Endometrial microvascular endothelial cells (primary cell): Measurements from ENCODE around the gene EIF5. TPM values are rescaled to one million over a fixed set of nuclear protein-coding genes. Genes with fewer than 3 reads are reported as not detected.

Source experiments
- in situ Hi-C: cut with HindIII; loops from 2 replicates; pipeline ENCODE4 v1.10.0; 2017; ENCODE audit warnings: low sequenced_read_pairs, low pct_unique_long_range_greater_than_20kb; ENCODE audit errors: inconsistent ontology term
- total RNA-seq: library from RNA; depleted of rRNA; stranded (reverse); fragments of >200 nt; gene quantifications from one replicate; pipeline ENCODE4 v1.2.3, GENCODE V29; 2015; ENCODE audit errors: inconsistent ontology term

The EIF5 gene
- 278 TPM for total RNA-seq

DNA sequence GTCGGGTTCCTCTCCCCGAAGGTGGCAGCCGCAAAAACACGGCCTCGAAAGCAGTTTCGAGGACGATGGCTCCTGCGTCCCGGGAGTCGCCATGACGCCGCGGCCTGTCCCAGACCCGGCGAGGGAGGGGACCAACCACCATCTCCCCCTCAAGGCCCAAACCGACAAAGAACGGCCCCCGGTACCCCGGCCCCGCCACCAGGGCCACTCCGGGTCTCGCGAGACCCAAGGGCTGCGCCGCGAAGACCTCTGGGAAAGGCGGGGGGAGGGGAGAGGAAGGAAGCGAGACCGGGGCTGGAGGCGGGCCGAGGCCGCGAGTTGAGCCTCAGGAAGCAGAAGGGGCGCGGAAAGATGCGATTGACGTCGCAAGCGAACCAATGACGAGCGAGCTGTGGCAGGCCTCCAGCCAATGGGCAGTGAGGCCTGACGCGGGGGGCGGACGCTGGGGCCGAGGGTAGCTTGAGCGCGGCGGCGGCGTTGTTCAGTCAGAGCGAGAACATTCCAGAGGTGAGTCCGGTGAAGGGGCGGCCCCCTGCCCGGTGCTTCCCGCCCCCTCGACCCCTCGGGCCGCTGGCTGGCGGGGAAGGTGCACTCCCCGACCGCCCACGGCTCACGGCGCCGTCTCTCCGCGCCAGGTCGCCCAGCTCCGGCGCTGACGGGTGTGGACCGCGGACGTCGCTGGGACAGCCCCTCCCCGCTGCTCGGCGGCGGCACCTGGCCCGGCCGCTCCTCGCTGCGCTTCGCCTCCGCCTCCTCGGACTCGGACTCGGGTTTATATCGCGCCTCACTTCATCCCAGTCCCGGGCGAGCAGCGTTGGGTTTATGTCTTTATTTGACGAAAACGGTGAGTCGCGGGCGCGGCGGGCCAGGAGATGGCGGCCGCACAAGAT is at the start of gene EIF5:
EIF5 (plus strand) TSS at position 484 of the 890 bp plus-strand sequence. CDS start 1,624 bp downstream, outside the sequence.
- in situ Hi-C loops = no loop called here

DNA sequence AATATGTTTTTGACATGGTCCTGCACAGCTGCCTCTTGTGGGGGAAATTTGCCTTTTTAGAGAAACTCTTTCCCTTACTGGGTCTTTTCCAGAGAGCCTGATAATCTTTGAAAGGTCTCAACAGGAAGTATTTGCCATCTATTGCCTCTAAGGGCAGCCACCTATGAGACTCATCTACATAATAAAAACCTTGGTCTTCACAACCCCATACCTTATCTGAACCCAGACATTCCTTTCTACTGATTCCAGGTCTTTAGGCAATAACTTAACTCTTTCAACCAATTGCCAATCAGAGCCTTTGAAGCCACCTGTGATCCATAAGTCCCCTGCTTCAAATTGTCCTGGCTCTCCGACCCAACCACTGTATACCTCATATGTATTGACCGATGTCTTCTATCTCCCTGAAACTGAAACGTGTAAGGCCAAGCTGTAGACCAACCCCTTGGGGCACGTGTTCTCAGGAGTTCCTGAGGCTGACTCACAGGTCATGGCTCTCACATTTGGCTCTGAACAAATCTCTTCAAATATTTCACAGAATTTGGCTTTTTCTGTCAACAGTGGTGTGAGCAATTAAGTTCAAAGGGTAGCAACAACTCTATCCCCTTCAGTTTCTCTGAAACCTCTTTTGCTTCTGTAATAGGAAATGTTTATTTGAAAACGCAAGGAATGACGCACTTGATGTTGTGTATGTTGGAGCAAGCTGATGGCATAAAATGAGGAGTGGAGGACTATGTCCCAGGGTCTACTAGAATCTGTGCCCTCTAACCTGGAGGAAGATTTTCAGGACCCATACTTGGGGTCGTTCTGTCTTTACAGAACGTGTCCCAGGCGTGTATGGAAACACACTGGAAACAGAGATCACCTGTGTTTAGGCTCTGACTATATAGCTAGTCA is 49.2 kb upstream of the EIF5 start:
- in situ Hi-C loops = no loop called here

DNA sequence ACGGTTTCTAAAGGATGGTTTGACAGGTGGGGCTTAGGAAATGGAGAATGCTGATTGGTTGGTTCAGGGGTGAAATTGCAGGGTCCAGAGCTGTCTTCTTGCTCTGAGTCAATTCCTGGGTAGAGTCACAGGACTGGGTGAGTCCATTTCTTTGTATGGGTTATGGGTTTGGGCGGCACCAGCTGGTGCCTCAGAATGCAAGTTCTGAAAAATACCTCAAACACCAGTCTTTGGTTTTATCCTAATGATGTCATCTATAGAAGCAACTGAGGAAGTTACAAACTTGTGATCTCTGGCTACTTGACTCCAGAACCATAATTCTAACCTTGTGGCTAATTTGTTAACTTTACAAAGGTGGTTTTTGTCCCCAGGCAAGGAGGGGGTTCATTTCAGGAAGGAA is 47.6 kb upstream of the EIF5 start:
- in situ Hi-C loops = no loop called here

DNA sequence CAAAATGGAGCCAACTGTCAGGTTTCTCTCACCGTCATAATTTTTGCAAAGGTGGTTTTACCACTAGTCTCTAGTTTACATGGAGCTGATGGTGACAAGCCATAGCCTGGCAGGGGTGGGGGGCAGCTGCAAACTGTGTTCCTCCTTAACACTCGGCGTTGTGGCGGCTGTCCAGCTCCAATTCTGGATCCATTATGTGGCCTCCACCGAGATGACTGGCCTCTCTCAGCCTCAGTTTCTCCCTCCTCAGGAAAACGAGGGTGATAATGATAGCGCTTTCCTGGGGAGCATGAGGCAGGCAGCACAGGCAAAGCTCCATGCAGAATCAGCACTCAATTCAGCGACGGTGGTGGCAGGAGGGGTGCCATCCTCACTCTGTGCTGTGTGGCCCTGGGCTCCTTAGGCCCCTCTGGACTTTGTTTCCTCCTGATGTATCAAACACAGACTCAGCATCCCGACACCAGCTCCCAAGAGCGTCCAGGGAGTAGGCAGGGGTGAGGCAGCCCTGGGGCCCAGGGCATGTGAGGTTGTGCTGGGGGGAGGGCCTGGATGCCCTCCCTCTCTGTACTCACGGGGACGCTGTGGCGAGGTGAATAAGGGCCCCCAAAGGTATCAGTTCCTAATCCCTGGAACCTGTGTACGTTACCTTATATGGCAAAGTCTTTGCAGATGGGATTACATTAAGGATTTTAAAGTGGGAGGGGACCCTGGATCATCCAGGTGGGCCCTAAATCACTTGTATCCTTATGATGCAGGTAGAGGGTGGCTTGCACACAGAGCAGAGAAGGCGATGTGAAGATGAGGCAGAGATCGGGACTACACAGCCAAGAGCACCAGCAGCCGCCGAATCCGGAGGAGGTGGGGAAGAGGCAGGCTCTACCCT is 46.8 kb upstream of the EIF5 start:
- in situ Hi-C loops = no loop called here

DNA sequence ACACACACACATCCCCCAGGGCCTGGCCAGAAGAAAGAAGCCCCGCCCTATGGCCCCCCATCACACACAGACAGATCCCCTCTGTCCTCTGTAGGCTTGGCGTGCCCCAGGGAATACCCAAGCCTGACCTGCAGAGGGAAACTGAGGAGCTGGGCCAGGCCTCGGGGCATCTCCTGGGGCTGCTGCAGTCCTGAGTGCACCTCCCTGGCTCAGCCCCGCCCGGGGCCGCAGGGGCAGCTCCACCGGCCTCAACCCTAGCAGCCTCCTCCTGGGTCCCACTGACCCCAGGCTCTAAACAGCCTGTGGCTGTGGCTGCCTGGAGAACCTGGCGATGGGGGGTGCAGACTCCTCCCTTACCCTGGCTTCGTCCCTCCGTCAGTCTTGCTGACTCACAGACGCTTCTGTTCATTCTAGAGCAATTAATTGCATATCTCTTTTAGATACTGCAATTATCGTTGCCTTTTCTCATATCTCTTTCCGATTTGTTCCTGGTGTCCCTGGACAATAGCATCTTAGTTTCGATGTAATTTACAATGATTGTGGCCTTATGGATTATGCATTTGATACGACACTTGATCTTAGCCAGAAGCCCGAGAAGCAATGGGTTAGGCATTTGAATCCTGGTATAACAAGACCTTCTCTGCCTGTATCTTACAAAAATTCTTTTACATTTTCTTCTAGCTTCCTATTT is 45.8 kb upstream of the EIF5 start:
- in situ Hi-C loops = no loop called here

DNA sequence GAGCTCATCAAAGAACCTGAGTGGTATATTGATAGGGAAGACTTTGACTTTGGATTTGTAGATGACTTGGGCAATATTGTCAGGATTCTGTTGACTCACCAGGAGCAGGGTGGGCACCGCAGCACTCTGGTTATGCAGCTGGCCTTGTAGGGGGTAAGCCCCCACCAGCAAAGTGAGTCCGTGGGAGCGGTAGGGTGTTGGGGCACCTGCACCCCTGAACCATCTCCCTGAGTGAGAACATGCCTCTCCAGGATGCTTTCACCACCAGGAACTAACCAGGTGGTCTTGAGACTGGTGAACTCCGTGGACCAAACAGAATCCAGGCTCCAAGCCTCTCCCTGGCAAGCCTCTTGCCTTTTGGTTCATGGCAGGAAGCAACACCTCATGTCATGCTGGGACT is 44.0 kb upstream of the EIF5 start:
- in situ Hi-C loops = no loop called here

DNA sequence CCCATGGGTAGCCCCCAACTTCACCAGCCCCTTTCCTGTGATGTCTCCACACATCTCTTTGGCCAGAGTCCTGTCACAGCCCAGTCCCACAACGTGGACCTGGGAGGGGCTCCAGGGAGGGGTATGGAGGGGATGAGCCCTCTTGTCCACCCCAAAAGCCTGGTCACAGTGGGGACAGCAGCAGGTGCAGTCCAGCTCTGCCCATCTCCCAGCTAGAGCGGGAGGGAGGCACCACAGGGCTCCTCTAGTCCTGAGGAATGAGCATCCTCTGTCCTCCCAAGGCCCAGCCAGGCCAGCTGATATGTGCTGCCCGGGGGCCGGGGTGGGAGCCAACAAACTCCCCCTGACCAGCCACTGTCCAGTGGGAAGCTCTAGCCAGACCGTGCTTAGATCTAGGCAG is 43.5 kb upstream of the EIF5 start:
- in situ Hi-C loops = no loop called here

DNA sequence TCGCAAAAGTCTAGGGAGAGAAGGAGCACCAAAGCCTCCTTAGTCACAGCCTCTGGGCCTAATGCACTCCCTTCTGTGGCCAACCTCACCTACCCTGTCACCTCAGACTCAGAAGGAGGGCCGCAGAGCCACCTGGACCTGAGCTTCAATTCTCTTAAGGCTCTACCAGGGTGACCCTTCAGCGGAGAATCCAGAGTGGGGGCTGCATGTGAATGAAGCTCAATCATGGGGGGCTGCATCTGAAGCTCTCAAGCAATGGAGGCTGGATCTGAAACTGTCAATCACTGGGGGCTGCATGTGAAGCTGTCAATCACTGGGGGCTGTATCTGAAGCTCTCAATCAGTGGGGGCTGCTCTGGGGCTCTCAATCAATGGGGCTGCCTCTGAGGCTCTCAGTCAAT is 43.1 kb upstream of the EIF5 start:
- in situ Hi-C loops = no loop called here

DNA sequence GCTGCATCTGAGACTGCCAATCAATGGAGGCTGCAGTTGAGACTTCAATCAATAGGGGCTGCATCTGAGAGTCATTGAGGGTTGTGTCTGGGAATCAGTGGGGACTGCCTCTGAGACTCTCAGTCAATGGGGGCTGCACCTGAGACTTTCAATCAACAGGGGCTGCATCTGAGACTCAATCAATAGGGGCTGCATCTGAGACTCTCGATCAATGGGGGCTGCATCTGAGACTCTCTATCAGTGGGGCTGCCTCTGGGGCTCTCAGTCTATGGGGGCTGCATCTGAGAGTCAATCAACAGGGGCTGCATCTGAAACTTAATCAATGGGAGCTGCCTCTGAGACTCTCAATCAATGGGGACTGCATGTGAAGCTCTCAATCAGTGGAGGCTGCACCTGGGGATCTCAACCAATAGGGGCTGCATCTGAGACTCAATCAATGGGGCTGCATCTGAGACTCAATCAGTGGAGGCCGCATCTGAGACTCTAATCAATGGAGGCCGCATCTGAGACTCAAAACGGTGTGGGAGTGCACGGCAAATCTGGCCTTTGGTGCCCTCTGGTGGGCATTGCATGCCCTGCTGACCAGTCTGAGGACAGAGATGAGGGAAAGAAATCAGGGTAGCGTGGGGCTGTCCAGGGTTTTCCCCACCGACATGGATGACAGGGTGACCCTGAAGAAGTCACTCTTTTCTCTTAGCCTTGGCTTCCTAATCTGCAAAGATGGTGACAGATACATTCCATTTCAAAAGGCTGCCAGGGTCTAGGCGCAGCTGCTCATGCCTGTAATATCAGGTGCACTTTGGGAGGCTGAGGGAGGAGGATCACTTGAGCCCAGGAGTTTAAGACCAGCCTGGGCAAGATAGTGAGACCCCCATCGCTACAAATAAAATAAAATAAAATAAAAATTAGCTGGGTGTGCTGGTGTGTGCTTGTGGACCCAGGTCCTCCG is 41.3 kb upstream of the EIF5 start:
- in situ Hi-C loops = no loop called here

DNA sequence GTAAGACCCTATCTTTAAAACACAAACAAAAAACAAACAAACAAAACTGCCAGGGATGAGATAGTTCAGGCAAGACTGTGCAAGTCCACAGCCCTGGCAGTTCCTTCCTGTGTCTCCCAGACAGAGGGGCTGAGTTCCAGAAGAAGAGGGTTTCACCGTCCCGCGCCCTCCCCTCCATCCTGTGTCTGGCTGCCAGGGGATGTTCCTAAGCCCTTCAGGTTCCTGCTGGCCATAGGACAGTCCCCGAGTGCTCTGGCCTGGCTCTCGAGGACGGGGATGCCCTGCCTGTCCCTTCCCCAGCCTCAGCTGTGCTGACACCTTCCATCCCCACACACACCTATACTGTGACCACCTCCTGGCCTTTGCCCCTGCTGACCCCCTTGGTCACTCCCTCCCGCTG is 40.6 kb upstream of the EIF5 start:
- in situ Hi-C loops = no loop called here

DNA sequence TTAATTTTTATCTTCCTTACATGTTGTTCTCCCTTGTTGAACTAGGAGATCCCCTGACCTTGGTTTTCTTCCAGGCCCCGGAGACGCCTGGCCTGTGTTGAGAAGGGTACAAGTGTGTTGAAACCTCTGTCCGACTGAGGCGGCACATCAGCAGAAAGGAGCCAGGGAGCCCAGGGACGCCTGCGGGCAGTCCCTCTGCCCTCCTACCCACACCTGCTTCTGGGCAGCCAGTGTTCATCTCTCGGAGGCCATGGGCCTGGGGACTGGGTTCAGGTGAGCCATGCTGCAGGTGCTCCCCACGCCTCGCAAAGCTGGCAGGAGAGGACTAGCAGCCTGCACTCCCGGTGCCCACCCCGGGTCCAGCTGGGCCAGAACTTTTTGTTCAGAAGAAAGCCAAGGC is 39.9 kb upstream of the EIF5 start:
- in situ Hi-C loops = no loop called here

DNA sequence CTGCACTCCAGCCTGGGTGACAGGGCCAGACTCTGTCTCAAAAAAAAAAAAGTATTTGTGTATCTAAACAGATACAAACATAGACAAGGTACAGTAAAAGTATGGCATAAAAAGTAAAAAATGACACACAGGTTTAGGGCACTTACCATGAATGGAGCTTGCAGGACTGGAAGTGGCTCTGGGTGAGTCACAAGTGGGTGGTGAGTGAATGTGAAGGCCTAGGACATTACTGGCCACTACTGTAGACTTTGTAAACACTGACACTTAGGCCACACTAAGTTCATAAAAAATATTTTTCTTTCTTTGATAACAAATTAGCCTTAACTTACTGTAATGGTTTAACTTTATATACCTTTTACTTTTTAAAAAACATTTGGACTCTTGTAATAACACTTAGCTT is 38.0 kb upstream of the EIF5 start:
- in situ Hi-C loops = no loop called here

DNA sequence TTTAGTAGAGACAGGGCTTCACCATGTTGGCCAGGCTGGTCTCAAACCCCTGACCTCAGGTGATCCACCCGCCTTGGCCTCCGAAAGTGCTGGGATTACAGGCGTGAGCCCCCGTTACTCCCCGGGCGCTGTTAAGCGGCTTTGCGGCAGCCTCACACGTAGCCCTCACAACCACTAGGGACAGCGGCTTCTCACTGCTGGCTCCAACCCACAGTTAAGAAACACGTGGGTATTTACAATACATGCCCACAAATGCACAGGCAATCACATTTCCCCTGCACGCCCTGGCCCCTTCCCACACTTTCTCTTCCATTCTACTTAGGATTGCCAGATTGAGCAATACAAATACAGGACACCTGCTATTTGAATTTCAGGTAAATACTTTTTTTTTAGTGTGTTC is 37.0 kb upstream of the EIF5 start:
- in situ Hi-C loops = no loop called here

DNA sequence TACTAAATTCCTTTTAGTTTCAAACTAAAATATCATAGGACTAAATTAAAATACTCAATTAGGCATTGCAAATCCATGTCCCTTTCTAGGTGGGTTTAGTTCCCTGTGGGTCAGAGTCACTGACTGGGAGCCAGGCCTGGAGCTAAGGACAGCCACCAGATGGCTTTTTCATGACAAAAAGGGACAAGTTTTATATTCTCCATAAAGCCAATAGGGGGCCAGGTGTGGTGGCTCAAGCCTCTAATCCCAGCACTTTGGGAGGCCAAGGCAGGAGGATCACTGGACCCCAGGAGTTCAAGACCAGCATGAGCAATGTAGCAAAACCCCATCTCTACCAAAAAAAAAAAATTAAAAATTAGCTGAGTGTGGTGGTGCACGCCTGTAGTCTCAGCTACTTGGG is 35.4 kb upstream of the EIF5 start:
- in situ Hi-C loops = no loop called here

DNA sequence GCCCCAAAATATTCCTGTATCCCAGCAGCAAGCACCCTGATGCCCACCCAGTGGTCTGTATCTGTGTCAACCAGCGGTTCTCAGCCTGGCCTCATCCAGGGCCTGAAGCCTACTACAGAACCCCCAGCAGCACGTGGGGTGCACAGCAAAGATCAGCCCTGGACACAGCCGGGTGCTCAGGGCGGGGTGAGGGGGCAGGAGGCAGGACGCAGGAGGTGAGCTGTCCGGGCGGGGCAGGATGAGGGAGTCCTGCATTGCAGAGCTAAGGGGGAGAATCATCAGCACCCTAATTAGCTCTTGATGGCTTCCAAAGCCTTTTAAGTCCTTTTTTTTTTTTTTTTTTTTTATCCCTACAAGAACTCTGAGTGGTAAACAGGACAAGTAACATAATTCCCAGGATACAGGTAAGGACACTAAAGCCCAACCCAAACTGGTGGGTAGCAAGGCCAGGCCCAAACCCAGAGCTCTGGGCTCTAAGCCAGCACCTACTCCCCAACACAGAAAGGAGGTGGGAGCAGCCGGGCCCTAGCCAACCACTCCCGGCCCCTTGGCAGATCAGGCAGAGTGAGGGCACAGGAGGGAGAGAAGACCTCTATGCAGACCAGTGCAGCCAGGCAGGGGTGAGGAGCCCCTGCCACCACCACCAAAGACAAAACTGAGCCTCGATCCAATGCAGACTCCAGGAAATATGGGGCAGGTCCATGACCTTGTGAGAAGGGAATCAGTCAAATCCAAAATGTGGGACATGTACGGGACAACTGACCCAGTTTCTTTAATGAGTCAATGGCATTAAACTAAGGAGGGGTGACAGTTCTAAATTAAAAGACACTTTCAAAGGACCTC is 32.3 kb upstream of the EIF5 start:
- in situ Hi-C loops = no loop called here

DNA sequence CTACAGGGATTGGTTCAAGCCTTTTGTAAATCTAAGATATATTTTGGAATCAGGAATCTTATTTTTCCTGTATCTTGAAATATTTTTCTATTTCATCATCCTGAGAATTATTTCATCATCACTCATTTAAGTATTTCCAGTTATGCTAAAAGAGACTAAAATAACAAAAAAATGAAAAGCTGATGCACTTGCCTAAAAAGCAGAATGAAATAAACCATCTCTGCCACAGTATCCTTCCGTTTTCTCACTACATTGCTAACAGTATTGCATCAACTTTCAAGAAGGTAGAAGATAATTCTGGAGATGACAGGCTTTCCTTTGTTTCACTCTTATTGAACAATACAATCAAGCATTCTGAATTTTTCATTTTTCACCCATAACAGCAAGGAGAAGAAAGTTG is 31.1 kb upstream of the EIF5 start:
- in situ Hi-C loops = no loop called here

DNA sequence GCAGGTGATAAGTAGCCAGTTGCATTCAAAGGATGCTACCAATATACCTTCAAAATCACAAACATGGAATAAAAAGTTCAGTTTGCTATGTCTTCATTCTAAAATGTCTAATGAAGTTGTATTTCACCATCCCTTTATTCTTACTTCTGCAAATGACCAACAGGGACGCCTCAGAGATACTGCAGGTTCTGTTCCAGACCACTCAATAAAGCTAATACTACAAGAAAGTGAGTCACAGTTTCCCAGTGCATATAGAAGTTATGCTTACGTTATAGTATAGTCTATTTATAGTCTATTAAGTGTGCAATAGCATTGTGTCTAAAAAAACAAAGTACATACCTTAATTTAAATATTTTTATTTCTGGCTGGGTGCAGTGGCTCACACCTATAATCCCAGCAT is 29.3 kb upstream of the EIF5 start:
- in situ Hi-C loops = no loop called here
